B cell (primary cell): Measurements from ENCODE around the gene EVC.

Source experiments
- EZH2 ChIP-seq: IDR thresholded peaks from 2 replicates; pipeline ENCODE4 v1.6.1; 2012; ENCODE audit warnings: borderline replicate concordance, low read depth, mild to moderate bottlenecking, moderate library complexity, low read length; ENCODE audit not compliant: insufficient read depth, poor library complexity, severe bottlenecking
- TF ChIP-seq, protein P1 (sequence below): fragments of 200-600 bp; IDR thresholded peaks from one replicate; pipeline ENCODE4 v1.8.0; 2022; ENCODE audit warnings: antibody characterized with exemption, mild to moderate bottlenecking

DNA sequence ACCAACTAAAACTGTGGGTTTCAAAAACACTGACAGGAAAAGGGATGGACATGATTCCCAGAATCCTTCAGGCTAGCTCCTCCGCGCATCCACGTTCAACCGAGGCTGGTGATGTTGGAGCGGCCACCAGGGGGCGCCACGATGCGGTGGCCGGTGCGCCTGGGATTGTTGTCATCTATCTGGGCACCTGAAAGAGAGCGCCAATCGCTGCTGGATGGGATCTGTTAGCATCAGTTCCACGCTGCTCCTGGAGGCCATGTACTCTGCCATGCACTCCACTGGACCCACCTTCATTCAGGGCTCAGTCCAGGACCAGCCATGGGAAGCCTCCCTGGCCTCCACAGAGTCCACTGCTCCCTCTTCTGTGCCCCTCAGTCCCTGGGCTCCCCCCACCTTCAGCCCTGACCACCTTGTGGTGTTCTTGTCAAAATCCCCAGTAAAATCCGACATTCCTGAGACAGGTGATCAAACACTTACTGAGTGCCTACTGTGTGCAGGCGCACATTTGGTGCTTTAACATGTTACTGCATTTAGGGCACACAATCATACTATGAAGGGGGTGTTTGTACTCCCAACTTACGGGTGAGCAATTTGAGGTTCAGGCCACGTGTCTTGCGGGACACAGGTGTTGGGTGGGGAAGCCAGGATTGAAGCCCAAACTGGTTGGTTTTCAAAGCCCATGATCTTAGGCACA is 110.8 kb downstream of the EVC start:
- TF ChIP-seq, protein P1, sequence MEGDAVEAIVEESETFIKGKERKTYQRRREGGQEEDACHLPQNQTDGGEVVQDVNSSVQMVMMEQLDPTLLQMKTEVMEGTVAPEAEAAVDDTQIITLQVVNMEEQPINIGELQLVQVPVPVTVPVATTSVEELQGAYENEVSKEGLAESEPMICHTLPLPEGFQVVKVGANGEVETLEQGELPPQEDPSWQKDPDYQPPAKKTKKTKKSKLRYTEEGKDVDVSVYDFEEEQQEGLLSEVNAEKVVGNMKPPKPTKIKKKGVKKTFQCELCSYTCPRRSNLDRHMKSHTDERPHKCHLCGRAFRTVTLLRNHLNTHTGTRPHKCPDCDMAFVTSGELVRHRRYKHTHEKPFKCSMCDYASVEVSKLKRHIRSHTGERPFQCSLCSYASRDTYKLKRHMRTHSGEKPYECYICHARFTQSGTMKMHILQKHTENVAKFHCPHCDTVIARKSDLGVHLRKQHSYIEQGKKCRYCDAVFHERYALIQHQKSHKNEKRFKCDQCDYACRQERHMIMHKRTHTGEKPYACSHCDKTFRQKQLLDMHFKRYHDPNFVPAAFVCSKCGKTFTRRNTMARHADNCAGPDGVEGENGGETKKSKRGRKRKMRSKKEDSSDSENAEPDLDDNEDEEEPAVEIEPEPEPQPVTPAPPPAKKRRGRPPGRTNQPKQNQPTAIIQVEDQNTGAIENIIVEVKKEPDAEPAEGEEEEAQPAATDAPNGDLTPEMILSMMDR, result peak; percentile 50
- TF ChIP-seq EZH2, result no peak
